ENCODE data around the gene RWDD1. TPM values are rescaled to one million over a fixed set of nuclear protein-coding genes. Genes with fewer than 3 reads are reported as not detected.
A peak's percentile ranks its signal among the peaks of the same experiment; 100 is the strongest.
"Not testable (repeated sequence)": the region's sequence is repeated elsewhere in the genome, so short reads cannot be mapped to it uniquely, and the experiment has no call there.

Gene RWDD1
- total RNA-seq, 1 donor from 2014 or later: 72.6 TPM

- ATAC-seq (no peak), DNase-seq (ENCODE audit: missing footprints) (no peak)
- intact Hi-C loops (cut with DNase I): no loop called here
Observed at GRCh38 chr6:116580198-116580597, 8.9 kb downstream of the RWDD1 start.

GRCh38 chr6:116586276-116586675 is 15.0 kb downstream of the RWDD1 start:
- DNase-seq (ENCODE audit: missing footprints): no peak
- no peak for ATAC-seq

GRCh38 chr6:116586738-116587137 is 15.4 kb downstream of the RWDD1 start:
- ATAC-seq (no peak), DNase-seq (ENCODE audit: missing footprints) (no peak)
- intact Hi-C loops (cut with DNase I): no loop called here

More at GRCh38 chr6:116586276-116586675, 15.0 kb downstream of the RWDD1 start:
- intact Hi-C loops (cut with DNase I): no loop called here

- no peak for ATAC-seq
- intact Hi-C loops (cut with DNase I): no loop called here
- no peak for DNase-seq (ENCODE audit: missing footprints)
Observed at GRCh38 chr6:116595247-116595646, 23.9 kb downstream of the RWDD1 start.

- intact Hi-C loops (cut with DNase I): no loop called here
- no peak for DNase-seq (ENCODE audit: missing footprints)
- ATAC-seq: no peak
Observed at GRCh38 chr6:116596815-116597214, 25.5 kb downstream of the RWDD1 start.

GRCh38 chr6:116603916-116604315 is 32.6 kb downstream of the RWDD1 start:
- ATAC-seq; DNase-seq (ENCODE audit: missing footprints); intact Hi-C loops (cut with DNase I): not testable (repeated sequence)

GRCh38 chr6:116604868-116605267 is 33.6 kb downstream of the RWDD1 start:
- ATAC-seq; DNase-seq (ENCODE audit: missing footprints); intact Hi-C loops (cut with DNase I): not testable (repeated sequence)

- DNase-seq (ENCODE audit: missing footprints): no peak
- ATAC-seq: no peak
- intact Hi-C loops (cut with DNase I): no loop called here
Observed at GRCh38 chr6:116605935-116606334, 34.6 kb downstream of the RWDD1 start.

GRCh38 chr6:116611056-116611455 is 39.8 kb downstream of the RWDD1 start:
- intact Hi-C loops (cut with DNase I): no loop called here
- ATAC-seq: no peak
- DNase-seq (ENCODE audit: missing footprints): no peak

- peak; percentile 99 for ATAC-seq
- DNase-seq (ENCODE audit: missing footprints): peak; percentile 93
- intact Hi-C loops (cut with DNase I): no loop called here
Observed at GRCh38 chr6:116615937-116616736, 44.8 kb downstream of the RWDD1 start, which contains the start of gene RSPH4A. RSPH4A (plus strand) TSS chr6:116616479; CDS start chr6:116616624, 145 bp downstream.

GRCh38 chr6:116616737-116617053 is 45.4 kb downstream of the RWDD1 start:
- ATAC-seq: peak; percentile 35
- intact Hi-C loops (cut with DNase I): no loop called here
- peak; percentile 59 for DNase-seq (ENCODE audit: missing footprints)

GRCh38 chr6:116624036-116624805 is 52.9 kb downstream of the RWDD1 start:
- intact Hi-C loops (cut with DNase I): no loop called here
- DNase-seq (ENCODE audit: missing footprints): no peak
- ATAC-seq: no peak

GRCh38 chr6:116625872-116626271 is 54.6 kb downstream of the RWDD1 start:
- DNase-seq (ENCODE audit: missing footprints) (no peak), ATAC-seq (no peak)
- intact Hi-C loops (cut with DNase I): no loop called here

- intact Hi-C loops (cut with DNase I): no loop called here
- ATAC-seq (peak; percentile 31), DNase-seq (ENCODE audit: missing footprints) (no peak)
Observed at GRCh38 chr6:116629563-116629981, 58.3 kb downstream of the RWDD1 start.

- ATAC-seq (no peak), DNase-seq (ENCODE audit: missing footprints) (peak; percentile 50)
- intact Hi-C loops (cut with DNase I): no loop called here
Observed at GRCh38 chr6:116631379-116631990, 60.2 kb downstream of the RWDD1 start.

GRCh38 chr6:116633685-116634084 is 62.4 kb downstream of the RWDD1 start:
- intact Hi-C loops (cut with DNase I): no loop called here
- ATAC-seq (no peak), DNase-seq (ENCODE audit: missing footprints) (no peak)
